ENCODE measurements around the gene HAPLN1.

HAPLN1 gene

GRCh38 chr5:83715236-83716065 lies 5.2 kb downstream of the HAPLN1 start:
- no peak for DNase-seq

- no peak for DNase-seq
These were observed 5.8 kb downstream of the HAPLN1 start for GRCh38 chr5:83714810-83715209.

- DNase-seq, result peak in 1 of 2 experiments; percentile 1
These were observed 8.6 kb downstream of the HAPLN1 start for GRCh38 chr5:83711982-83712601.

GRCh38 chr5:83709973-83710372 lies 10.7 kb downstream of the HAPLN1 start:
- no peak for DNase-seq

- no peak for DNase-seq
These were observed 12.5 kb downstream of the HAPLN1 start for GRCh38 chr5:83708170-83708569.

- no peak for DNase-seq
These were observed 17.6 kb downstream of the HAPLN1 start for GRCh38 chr5:83703059-83703458.

- no peak for DNase-seq
These were observed 18.8 kb downstream of the HAPLN1 start for GRCh38 chr5:83701886-83702285.

GRCh38 chr5:83689881-83690280 lies 30.8 kb downstream of the HAPLN1 start:
- DNase-seq, result no peak

- DNase-seq, result no peak
These were observed 32.4 kb downstream of the HAPLN1 start for GRCh38 chr5:83688281-83688680.

- no peak for DNase-seq
These were observed 33.5 kb downstream of the HAPLN1 start for GRCh38 chr5:83687124-83687619.

GRCh38 chr5:83686251-83686650 lies 34.4 kb downstream of the HAPLN1 start:
- no peak for DNase-seq

- no peak for DNase-seq
These were observed 36.8 kb downstream of the HAPLN1 start for GRCh38 chr5:83683836-83684235.

- DNase-seq, result no peak
These were observed 48.0 kb downstream of the HAPLN1 start for GRCh38 chr5:83672646-83673045.

GRCh38 chr5:83672158-83672557 lies 48.5 kb downstream of the HAPLN1 start:
- no peak for DNase-seq

GRCh38 chr5:83665631-83666030 lies 55.0 kb downstream of the HAPLN1 start:
- no peak for DNase-seq

GRCh38 chr5:83662558-83662957 lies 58.1 kb downstream of the HAPLN1 start:
- DNase-seq, result no peak

- no peak for DNase-seq
These were observed 62.7 kb downstream of the HAPLN1 start for GRCh38 chr5:83657807-83658525.

- no peak for DNase-seq
These were observed 66.1 kb downstream of the HAPLN1 start for GRCh38 chr5:83654427-83654994.

- DNase-seq, result no peak
These were observed 67.0 kb downstream of the HAPLN1 start for GRCh38 chr5:83653669-83654068.

- no peak for DNase-seq
These were observed 74.7 kb downstream of the HAPLN1 start for GRCh38 chr5:83645936-83646335.

GRCh38 chr5:83644301-83644700 lies 76.4 kb downstream of the HAPLN1 start:
- DNase-seq, result no peak

- DNase-seq, result no peak
These were observed 78.7 kb downstream of the HAPLN1 start for GRCh38 chr5:83641946-83642345.

GRCh38 chr5:83639911-83640310 lies 80.7 kb downstream of the HAPLN1 start:
- DNase-seq, result no peak

Measured in NCI-H1930 (cell line).